T-helper 2 cell (primary cell): ENCODE results near the gene CD3E.

Experiments used
- DNase-seq, 5 experiments: peaks; one replicate each; pipeline versions ENCODE4 v3.0.0 to v3.0.0-alpha.2; 2012 to 2022
- total RNA-seq, 2 donors: gene quantifications; one replicate each; lab custom pipeline; 2026; lab: John Stamatoyannopoulos, UW

The CD3E gene
- total RNA-seq: 78.6 to 133 reads per million in 2 donors

- peak in 4 of 5 experiments; percentile 36 to 91 (median 59) for DNase-seq
Measured at GRCh38 chr11:118304568-118305248, at the start of gene CD3E. CD3E (plus strand) TSS chr11:118304730; CDS start chr11:118304953, 223 bp downstream.

- DNase-seq: peak in 1 of 5 experiments; percentile 57
Measured at GRCh38 chr11:118258410-118258809, 46.1 kb upstream of the CD3E start.

GRCh38 chr11:118259138-118259537 lies 45.4 kb upstream of the CD3E start:
- no peak for DNase-seq

GRCh38 chr11:118260353-118260752 lies 44.2 kb upstream of the CD3E start:
- peak in 1 of 5 experiments; percentile 54 for DNase-seq

- no peak for DNase-seq
Measured at GRCh38 chr11:118263112-118263511, 41.4 kb upstream of the CD3E start.

- no peak for DNase-seq
Measured at GRCh38 chr11:118263695-118264568, 40.6 kb upstream of the CD3E start, which contains the start of gene MPZL2. MPZL2 (minus strand) TSS chr11:118264297; CDS start chr11:118264153, 144 bp downstream.

- DNase-seq: no peak
Measured at GRCh38 chr11:118264569-118265465, 39.7 kb upstream of the CD3E start.

GRCh38 chr11:118265954-118266353 lies 38.6 kb upstream of the CD3E start:
- no peak for DNase-seq

GRCh38 chr11:118267486-118267885 lies 37.0 kb upstream of the CD3E start:
- no peak for DNase-seq

GRCh38 chr11:118272001-118272400 lies 32.5 kb upstream of the CD3E start:
- no peak for DNase-seq

GRCh38 chr11:118274186-118274585 lies 30.3 kb upstream of the CD3E start:
- no peak for DNase-seq

- peak in 1 of 5 experiments; percentile 14 for DNase-seq
Measured at GRCh38 chr11:118275176-118275575, 29.4 kb upstream of the CD3E start.

- no peak for DNase-seq
Measured at GRCh38 chr11:118276422-118276821, 28.1 kb upstream of the CD3E start.

GRCh38 chr11:118277312-118277711 lies 27.2 kb upstream of the CD3E start:
- DNase-seq: peak in 1 of 5 experiments; percentile 16

- peak in 1 of 5 experiments; percentile 21 for DNase-seq
Measured at GRCh38 chr11:118281284-118281683, 23.2 kb upstream of the CD3E start.

- DNase-seq: no peak
Measured at GRCh38 chr11:118282606-118283005, 21.9 kb upstream of the CD3E start.

GRCh38 chr11:118283037-118283636 lies 21.4 kb upstream of the CD3E start:
- DNase-seq: no peak

GRCh38 chr11:118283756-118284350 lies 20.7 kb upstream of the CD3E start:
- DNase-seq: no peak

- no peak for DNase-seq
Measured at GRCh38 chr11:118286545-118286944, 18.0 kb upstream of the CD3E start.

- no peak for DNase-seq
Measured at GRCh38 chr11:118287006-118287405, 17.5 kb upstream of the CD3E start.

GRCh38 chr11:118289401-118289800 lies 15.1 kb upstream of the CD3E start:
- DNase-seq: no peak

GRCh38 chr11:118290923-118291322 lies 13.6 kb upstream of the CD3E start:
- peak in 2 of 5 experiments; percentile 35 to 74 for DNase-seq
